HepG2 (cell line): ENCODE data around the gene NUCB1. TPM values are rescaled to one million over a fixed set of nuclear protein-coding genes. Genes with fewer than 3 reads are reported as not detected.

Experiments
- CHD4 ChIP-seq: fragments of 200-600 bp; sonication (generic); IDR thresholded peaks from 2 replicates; pipeline ENCODE4 v1.7.0; 2017; ENCODE audit warnings: mild to moderate bottlenecking, low read length, borderline replicate concordance
- CSRNP2 ChIP-seq: sonication (generic); formaldehyde crosslinking; conservative IDR thresholded peaks from 2 replicates; pipeline ENCODE4 v1.8.0; 2022; ENCODE audit warnings: low read depth, missing genetic modification reagents
- MEIS1 ChIP-seq: sonication (generic); formaldehyde crosslinking; IDR thresholded peaks from 2 replicates; pipeline ENCODE4 v1.9.0; 2021; ENCODE audit warnings: mild to moderate bottlenecking, missing genetic modification reagents, moderate library complexity, borderline replicate concordance
- NFYC ChIP-seq: IDR thresholded peaks from 2 replicates; pipeline ENCODE4 v1.6.1; 2016; ENCODE audit warnings: missing genetic modification reagents, missing compliant biosample characterization
- PITX1 ChIP-seq: sonication (generic); formaldehyde crosslinking; IDR thresholded peaks from 2 replicates; pipeline ENCODE4 v1.5.1; 2020; ENCODE audit warnings: mild to moderate bottlenecking, missing genetic modification reagents
- REST ChIP-seq, 2 experiments: IDR thresholded peaks; 2 replicates each; pipeline ENCODE4 v1.6.1; 2011 to 2012; ENCODE audit warnings: low read length in 2 of 2, borderline replicate concordance in 1 of 2, low read depth in 1 of 2, mild to moderate bottlenecking in 1 of 2, moderate library complexity in 1 of 2
- STAT6 ChIP-seq: sonication (generic); formaldehyde crosslinking; IDR thresholded peaks from 2 replicates; pipeline ENCODE4 v1.4.0; 2020; ENCODE audit warnings: missing genetic modification reagents, mild to moderate bottlenecking, borderline replicate concordance
- TAF15 ChIP-seq: fragments of 200-400 bp; formaldehyde crosslinking; IDR thresholded peaks from one replicate; pipeline ENCODE4 v1.6.1; 2018; ENCODE audit warnings: mild to moderate bottlenecking, low read depth, low read length; ENCODE audit not compliant: poor library complexity, severe bottlenecking
- ZBTB10 ChIP-seq: sonication (generic); formaldehyde crosslinking; IDR thresholded peaks from 2 replicates; pipeline ENCODE4 v1.4.0; 2020; ENCODE audit warnings: missing genetic modification reagents, borderline replicate concordance
- ZEB1 ChIP-seq: IDR thresholded peaks from 2 replicates; pipeline ENCODE4 v1.6.1; 2012; ENCODE audit warnings: mild to moderate bottlenecking, low read depth, inconsistent platforms; ENCODE audit not compliant: insufficient replicate concordance
- ZIK1 ChIP-seq: sonication (generic); formaldehyde crosslinking; IDR thresholded peaks from 2 replicates; pipeline ENCODE4 v1.5.0; 2020; ENCODE audit warnings: mild to moderate bottlenecking, low read depth, missing genetic modification reagents, borderline replicate concordance
- ZNF121 ChIP-seq: sonication (generic); formaldehyde crosslinking; IDR thresholded peaks from 2 replicates; pipeline ENCODE4 v1.5.0; 2020; ENCODE audit warnings: mild to moderate bottlenecking, missing genetic modification reagents
- ZNF503 ChIP-seq: sonication (generic); formaldehyde crosslinking; IDR thresholded peaks from 2 replicates; pipeline ENCODE4 v1.4.0; 2020; ENCODE audit warnings: missing genetic modification reagents
- ZNF615 ChIP-seq: sonication (generic); formaldehyde crosslinking; IDR thresholded peaks from 2 replicates; pipeline ENCODE4 v1.5.0; 2020; ENCODE audit warnings: mild to moderate bottlenecking, missing genetic modification reagents, borderline replicate concordance
- polyA plus RNA-seq, 8 experiments: library from polyadenylated mRNA; depleted of rRNA in 3 of 8; stranded (reverse) in 7 of 8; unstranded in 1 of 8; fragments of >200 nt; fragmentation: Illumina TruSeq in 4 of 8; extraction: Trizol in 4 of 8; gene quantifications; 2 replicates each; pipeline versions ENCODE4 v1.2.1 to v1.2.3, GENCODE V29; 2011 to 2016; ENCODE audit warnings: low read depth in 4 of 8, missing spikeins in 1 of 8, mixed read lengths in 1 of 8; ENCODE audit not compliant: insufficient read depth in 1 of 8
- total RNA-seq, 5 experiments: library from RNA; depleted of rRNA; stranded (reverse); fragments of >200 nt; fragmentation: Illumina TruSeq; extraction: Trizol; gene quantifications; 2 replicates each; pipeline ENCODE4 v1.2.3, GENCODE V29; 2016; ENCODE audit warnings: low read depth in 1 of 5

Gene NUCB1
- total and polyA plus RNA-seq, 2 of the 13 experiments (the other 11 are each of a cell fraction or from before 2014, with no cell fraction given): 82.3 to 106 TPM

- no peak for TF ChIP-seq ZBTB10
- TF ChIP-seq TAF15: peak; percentile 78
- no peak for TF ChIP-seq CHD4
- TF ChIP-seq REST (IDR thresholded peaks at IDR 0.05; ENCODE audit: borderline replicate concordance in 1 of 2, low read depth in 1 of 2, low read length in 2 of 2): no peak; a peak in 1 of 4 replicates
- no peak for TF ChIP-seq NFYC (CRISPR knock-in tag)
- no peak for TF ChIP-seq ZNF503 (CRISPR knock-in tag)
- TF ChIP-seq PITX1: no peak
- peak; percentile 9; the same call in 1 of the 2 replicates for TF ChIP-seq ZNF615
- peak; percentile 94; the same call in 1 of the 2 replicates for TF ChIP-seq MEIS1
- 0 out of 2 replicates have a peak, but pooled peaks have one; percentile 55 for TF ChIP-seq ZIK1 (CRISPR knock-in tag)
- TF ChIP-seq ZEB1: peak; percentile 43
- no peak for TF ChIP-seq CSRNP2 (CRISPR knock-in tag)
- no peak for TF ChIP-seq ZNF121 (CRISPR knock-in tag)
- peak; percentile 46; the same call in 1 of the 2 replicates for TF ChIP-seq STAT6 (CRISPR knock-in tag)
These were observed 27.8 kb upstream of the NUCB1 start, which contains the start of gene PPP1R15A (continued) for GRCh38 chr19:48872182-48872883.
